Gastroesophageal sphincter (tissue), 3 donors: ENCODE measurements around the gene VCL.

ENCODE experiments used
- CTCF ChIP-seq, 4 experiments: fragments of 200-600 bp in 2 of 4; fragments of 450-650 bp in 2 of 4; sonication (generic) in 1 of 4; IDR thresholded peaks; one replicate each; pipeline ENCODE4 v1.5.1; 2017 to 2019; ENCODE audit warnings: antibody characterized with exemption in 4 of 4, mild to moderate bottlenecking in 2 of 4, moderate library complexity in 2 of 4
- EP300 ChIP-seq: sonication (generic); formaldehyde crosslinking; IDR thresholded peaks from one replicate; pipeline ENCODE4 v1.6.1; 2017; ENCODE audit warnings: antibody characterized with exemption, mild to moderate bottlenecking
- POLR2A ChIP-seq, 2 donors: fragments of 450-650 bp; IDR thresholded peaks; one replicate each; pipeline ENCODE4 v1.6.1; 2017; ENCODE audit warnings: antibody characterized with exemption in 2 of 2, mild to moderate bottlenecking in 2 of 2, moderate library complexity in 1 of 2
- POLR2AphosphoS5 ChIP-seq: sonication (generic); formaldehyde crosslinking; IDR thresholded peaks from one replicate; pipeline ENCODE4 v1.6.1; 2017; ENCODE audit warnings: antibody characterized with exemption

DNA sequence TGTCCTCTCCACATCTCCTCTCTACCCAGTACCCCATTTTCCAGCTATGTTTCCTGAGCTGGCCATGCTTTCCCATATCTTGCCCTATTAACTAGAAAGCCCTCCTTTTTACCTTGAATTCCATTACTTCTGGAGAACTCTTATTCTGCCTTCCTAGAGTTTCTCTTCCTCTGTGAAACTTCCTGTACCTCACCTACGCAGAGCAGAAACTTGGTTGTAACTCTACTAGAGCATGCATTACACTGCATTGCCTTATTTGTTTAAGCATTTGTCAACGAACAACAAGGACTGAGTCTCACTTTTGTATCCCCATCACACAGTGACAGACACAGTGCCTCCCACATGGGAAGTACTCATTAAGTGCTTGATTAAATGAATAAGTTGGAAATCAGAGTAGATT is 36.4 kb downstream of the VCL start:
- TF ChIP-seq EP300 (no peak), CTCF (IDR thresholded peaks at IDR 0.05) (no peak), POLR2AphosphoS5 (no peak), POLR2A (IDR thresholded peaks at IDR 0.05) (no peak)
